ACC112 (cell line): Measurements from ENCODE around the gene UBASH3B.

ENCODE experiments used
- H2AFZ ChIP-seq: fragments of 200-600 bp; sonication (generic); one replicate; pipeline ENCODE4 v1.6.0; 2017; ENCODE audit warnings: antibody characterized with exemption, low read length; ENCODE audit not compliant: unreplicated experiment
- H3K27ac ChIP-seq: fragments of 200-600 bp; sonication (generic); 2 replicates; pipeline ENCODE4 v1.5.1; 2014; ENCODE audit warnings: low read depth, mild to moderate bottlenecking, antibody characterized with exemption, low read length, moderate library complexity
- H3K27me3 ChIP-seq: fragments of 200-600 bp; sonication (generic); 2 replicates; pipeline ENCODE4 v1.6.1; 2014; ENCODE audit warnings: mild to moderate bottlenecking, antibody characterized with exemption, low read length, moderate library complexity, mixed read lengths; ENCODE audit not compliant: insufficient read depth
- H3K36me3 ChIP-seq: fragments of 200-600 bp; sonication (generic); 2 replicates; pipeline ENCODE4 v1.6.1; 2016; ENCODE audit warnings: mild to moderate bottlenecking, antibody characterized with exemption, low read length, moderate library complexity, mixed read lengths; ENCODE audit not compliant: insufficient read depth
- H3K4me1 ChIP-seq: fragments of 200-600 bp; sonication (generic); one replicate; pipeline ENCODE4 v1.6.1; 2016; ENCODE audit warnings: low read length, mixed read lengths; ENCODE audit not compliant: insufficient read depth, unreplicated experiment, control insufficient read depth
- H3K4me3 ChIP-seq: fragments of 200-600 bp; sonication (generic); 2 replicates; pipeline ENCODE4 v1.5.1; 2014; ENCODE audit warnings: mild to moderate bottlenecking, low read depth, low read length
- H3K79me2 ChIP-seq: fragments of 200-600 bp; sonication (generic); one replicate; pipeline ENCODE4 v1.6.0; 2016; ENCODE audit warnings: low read length; ENCODE audit not compliant: control insufficient read depth, unreplicated experiment, insufficient read depth

The UBASH3B gene

GRCh38 chr11:122663056-122663740 is 7.7 kb downstream of the UBASH3B start:
- Histone ChIP-seq H3K4me3 (no peak overlapping the region), H3K4me1 (peaks cover 13% of the 10 kb centered on the region), H3K36me3 (no peaks in the 10 kb centered on the region), H3K27me3 (no peaks in the 10 kb centered on the region), H3K79me2 (peaks cover 65% of the 10 kb centered on the region), H3K27ac (no peak overlapping the region), H2AFZ (no peak overlapping the region)

- Histone ChIP-seq H3K36me3 (no peaks in the 10 kb centered on the region), H2AFZ (no peak overlapping the region), H3K4me3 (no peak overlapping the region), H3K27me3 (no peaks in the 10 kb centered on the region), H3K79me2 (peaks cover 59% of the 10 kb centered on the region), H3K4me1 (peaks cover 13% of the 10 kb centered on the region), H3K27ac (no peak overlapping the region)
These were observed 8.2 kb downstream of the UBASH3B start for GRCh38 chr11:122663764-122664163.

GRCh38 chr11:122664188-122664587 is 8.7 kb downstream of the UBASH3B start:
- Histone ChIP-seq H3K36me3 (peaks cover 2% of the 10 kb centered on the region; the same call in 1 of the 2 replicates), H2AFZ (no peak overlapping the region), H3K4me3 (no peak overlapping the region), H3K79me2 (peaks cover 58% of the 10 kb centered on the region), H3K4me1 (peaks cover 15% of the 10 kb centered on the region), H3K27me3 (no peaks in the 10 kb centered on the region), H3K27ac (no peak overlapping the region)

GRCh38 chr11:122665861-122666260 is 10.3 kb downstream of the UBASH3B start:
- no peak overlapping the region for H3K4me3 ChIP-seq
- peaks cover 9% of the 10 kb centered on the region; the same call in 1 of the 2 replicates for H3K36me3 ChIP-seq
- peaks cover 57% of the 10 kb centered on the region for H3K79me2 ChIP-seq
- H3K27ac ChIP-seq: no peak overlapping the region
- no peak overlapping the region for H2AFZ ChIP-seq
- no peaks in the 10 kb centered on the region for H3K27me3 ChIP-seq
- peaks cover 15% of the 10 kb centered on the region for H3K4me1 ChIP-seq

GRCh38 chr11:122666743-122667142 is 11.2 kb downstream of the UBASH3B start:
- Histone ChIP-seq H3K4me1 (peaks cover 15% of the 10 kb centered on the region), H3K4me3 (no peak overlapping the region), H2AFZ (no peak overlapping the region), H3K27ac (no peak overlapping the region), H3K27me3 (no peaks in the 10 kb centered on the region), H3K36me3 (peaks cover 12% of the 10 kb centered on the region; the same call in 1 of the 2 replicates), H3K79me2 (peaks cover 56% of the 10 kb centered on the region)

GRCh38 chr11:122668562-122669090 is 13.1 kb downstream of the UBASH3B start:
- peak overlapping the region; percentile 47; the same call in 1 of the 2 replicates for H3K4me3 ChIP-seq
- peaks cover 12% of the 10 kb centered on the region; the same call in 1 of the 2 replicates for H3K36me3 ChIP-seq
- peaks cover 27% of the 10 kb centered on the region for H3K4me1 ChIP-seq
- H2AFZ ChIP-seq: no peak overlapping the region
- peaks cover 60% of the 10 kb centered on the region for H3K79me2 ChIP-seq
- peak overlapping the region; percentile 68 for H3K27ac ChIP-seq
- H3K27me3 ChIP-seq: no peaks in the 10 kb centered on the region

GRCh38 chr11:122670131-122670530 is 14.6 kb downstream of the UBASH3B start:
- H3K4me1 ChIP-seq: peaks cover 27% of the 10 kb centered on the region
- no peaks in the 10 kb centered on the region for H3K27me3 ChIP-seq
- H3K36me3 ChIP-seq: peaks cover 12% of the 10 kb centered on the region; the same call in 1 of the 2 replicates
- H3K27ac ChIP-seq: no peak overlapping the region
- peaks cover 54% of the 10 kb centered on the region for H3K79me2 ChIP-seq
- no peak overlapping the region for H2AFZ ChIP-seq
- H3K4me3 ChIP-seq: no peak overlapping the region

- Histone ChIP-seq H3K4me3 (no peak overlapping the region), H3K36me3 (peaks cover 12% of the 10 kb centered on the region; the same call in 1 of the 2 replicates), H3K79me2 (peaks cover 62% of the 10 kb centered on the region), H3K27me3 (no peaks in the 10 kb centered on the region), H3K27ac (no peak overlapping the region), H3K4me1 (peaks cover 27% of the 10 kb centered on the region), H2AFZ (no peak overlapping the region)
These were observed 15.9 kb downstream of the UBASH3B start for GRCh38 chr11:122671400-122671891.

- Histone ChIP-seq H3K27me3 (no peaks in the 10 kb centered on the region), H3K79me2 (peaks cover 59% of the 10 kb centered on the region), H3K4me3 (no peak overlapping the region), H2AFZ (no peak overlapping the region), H3K36me3 (peaks cover 12% of the 10 kb centered on the region; the same call in 1 of the 2 replicates), H3K4me1 (peaks cover 24% of the 10 kb centered on the region), H3K27ac (no peak overlapping the region)
These were observed 17.4 kb downstream of the UBASH3B start for GRCh38 chr11:122672892-122673291.

GRCh38 chr11:122673701-122674100 is 18.2 kb downstream of the UBASH3B start:
- no peak overlapping the region for H3K27ac ChIP-seq
- peaks cover 16% of the 10 kb centered on the region for H3K4me1 ChIP-seq
- H2AFZ ChIP-seq: no peak overlapping the region
- H3K4me3 ChIP-seq: no peak overlapping the region
- peaks cover 12% of the 10 kb centered on the region; the same call in 1 of the 2 replicates for H3K36me3 ChIP-seq
- H3K27me3 ChIP-seq: no peaks in the 10 kb centered on the region
- H3K79me2 ChIP-seq: peaks cover 66% of the 10 kb centered on the region

- Histone ChIP-seq H3K36me3 (no peaks in the 10 kb centered on the region; the same call in 1 of the 2 replicates), H3K27ac (no peak overlapping the region), H3K79me2 (peaks cover 55% of the 10 kb centered on the region), H2AFZ (no peak overlapping the region), H3K4me1 (peaks cover 22% of the 10 kb centered on the region), H3K27me3 (no peaks in the 10 kb centered on the region), H3K4me3 (no peak overlapping the region)
These were observed 21.1 kb downstream of the UBASH3B start for GRCh38 chr11:122676638-122677037.
